ENCODE measurements around the gene HAPSTR1. TPM values are rescaled to one million over a fixed set of nuclear protein-coding genes. Genes with fewer than 3 reads are reported as not detected.

HAPSTR1 gene
- total and polyA plus RNA-seq, 2 of the 13 experiments (the other 11 are each of a cell fraction or from before 2014, with no cell fraction given), result 25.2 to 83.2 TPM

DNA sequence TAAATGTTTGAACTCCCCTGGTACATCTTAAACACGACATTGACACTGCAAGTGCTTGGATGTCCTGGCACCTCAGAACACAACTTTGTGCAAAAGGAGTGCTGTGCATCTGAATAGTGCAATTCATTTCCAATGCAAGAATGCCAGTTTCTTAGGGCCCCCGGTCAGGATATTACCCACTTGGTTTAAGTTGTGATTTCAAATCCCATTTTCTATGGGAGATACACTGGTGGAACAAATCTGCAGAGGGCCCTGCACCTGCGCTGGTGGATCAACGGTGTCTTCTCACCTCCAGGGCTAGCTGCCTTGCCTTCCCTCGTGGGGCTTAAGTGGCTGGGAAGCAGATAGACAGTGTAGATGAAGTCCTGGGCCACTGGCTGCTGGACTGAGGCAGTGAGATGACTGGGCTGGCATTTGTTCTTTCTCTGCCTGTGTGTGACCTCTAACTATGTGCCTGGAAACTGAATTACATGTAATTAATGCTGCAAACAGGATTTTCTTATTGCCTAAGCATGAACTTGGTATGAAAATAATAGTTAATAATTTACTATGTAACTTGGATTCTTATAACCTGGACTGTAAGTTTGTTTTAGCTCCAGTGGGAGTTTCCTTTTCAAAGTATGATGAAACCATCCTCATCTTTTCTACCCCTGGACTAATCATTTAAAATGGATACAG is 20.9 kb downstream of the HAPSTR1 start (continued):
- TF ChIP-seq RBFOX2 (IDR thresholded peaks at IDR 0.05; ENCODE audit: low read depth, low read length) (no peak), KAT8 (CRISPR knock-in tag; IDR thresholded peaks at IDR 0.05) (peak; percentile 35; the same call in 1 of the 2 replicates), NFKBIZ (CRISPR knock-in tag; IDR thresholded peaks at IDR 0.05) (no peak), GPN1 (CRISPR knock-in tag; IDR thresholded peaks at IDR 0.05; ENCODE audit: borderline replicate concordance) (no peak), ZNF30 (CRISPR knock-in tag; IDR thresholded peaks at IDR 0.05) (no peak), ZNF792 (CRISPR knock-in tag; IDR thresholded peaks at IDR 0.05) (no peak), FOXO1 (CRISPR knock-in tag; IDR thresholded peaks at IDR 0.05) (no peak), DMAP1 (CRISPR knock-in tag; IDR thresholded peaks at IDR 0.05) (no peak), TGIF2 (CRISPR knock-in tag; IDR thresholded peaks at IDR 0.05) (no peak), ZNF577 (CRISPR knock-in tag; IDR thresholded peaks at IDR 0.05; ENCODE audit: borderline replicate concordance, low read depth) (no peak), SSRP1 (CRISPR knock-in tag; IDR thresholded peaks at IDR 0.05) (peak; percentile 66; the same call in 1 of the 2 replicates), ATRX (CRISPR knock-in tag; IDR thresholded peaks at IDR 0.05; ENCODE audit: borderline replicate concordance) (no peak), REL (CRISPR knock-in tag; conservative IDR thresholded peaks at IDR 0.05) (no peak), POLR2AphosphoS2 (IDR thresholded peaks at IDR 0.05; ENCODE audit: low read depth, low read length) (peak; percentile 93; the same call in 1 of the 2 replicates), ZNF598 (CRISPR knock-in tag; IDR thresholded peaks at IDR 0.05; ENCODE audit: borderline replicate concordance) (0 out of 2 replicates have a peak, but pooled peaks have one; percentile 34), ZNF572 (CRISPR knock-in tag; IDR thresholded peaks at IDR 0.05) (no peak), SIN3B (IDR thresholded peaks at IDR 0.05; ENCODE audit: low read length) (no peak), DNMT1 (CRISPR knock-in tag; IDR thresholded peaks at IDR 0.05) (no peak), PTBP1 (IDR thresholded peaks at IDR 0.05; ENCODE audit: low read depth, low read length, poor library complexity, severe bottlenecking) (no peak), GATAD2A (CRISPR knock-in tag; IDR thresholded peaks at IDR 0.05) (peak; percentile 45; the same call in 1 of the 2 replicates)
- TF ChIP-seq, protein P1, sequence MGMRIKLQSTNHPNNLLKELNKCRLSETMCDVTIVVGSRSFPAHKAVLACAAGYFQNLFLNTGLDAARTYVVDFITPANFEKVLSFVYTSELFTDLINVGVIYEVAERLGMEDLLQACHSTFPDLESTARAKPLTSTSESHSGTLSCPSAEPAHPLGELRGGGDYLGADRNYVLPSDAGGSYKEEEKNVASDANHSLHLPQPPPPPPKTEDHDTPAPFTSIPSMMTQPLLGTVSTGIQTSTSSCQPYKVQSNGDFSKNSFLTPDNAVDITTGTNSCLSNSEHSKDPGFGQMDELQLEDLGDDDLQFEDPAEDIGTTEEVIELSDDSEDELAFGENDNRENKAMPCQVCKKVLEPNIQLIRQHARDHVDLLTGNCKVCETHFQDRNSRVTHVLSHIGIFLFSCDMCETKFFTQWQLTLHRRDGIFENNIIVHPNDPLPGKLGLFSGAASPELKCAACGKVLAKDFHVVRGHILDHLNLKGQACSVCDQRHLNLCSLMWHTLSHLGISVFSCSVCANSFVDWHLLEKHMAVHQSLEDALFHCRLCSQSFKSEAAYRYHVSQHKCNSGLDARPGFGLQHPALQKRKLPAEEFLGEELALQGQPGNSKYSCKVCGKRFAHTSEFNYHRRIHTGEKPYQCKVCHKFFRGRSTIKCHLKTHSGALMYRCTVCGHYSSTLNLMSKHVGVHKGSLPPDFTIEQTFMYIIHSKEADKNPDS (CRISPR knock-in tag; IDR thresholded peaks at IDR 0.05), result no peak
- TF ChIP-seq, protein P2, sequence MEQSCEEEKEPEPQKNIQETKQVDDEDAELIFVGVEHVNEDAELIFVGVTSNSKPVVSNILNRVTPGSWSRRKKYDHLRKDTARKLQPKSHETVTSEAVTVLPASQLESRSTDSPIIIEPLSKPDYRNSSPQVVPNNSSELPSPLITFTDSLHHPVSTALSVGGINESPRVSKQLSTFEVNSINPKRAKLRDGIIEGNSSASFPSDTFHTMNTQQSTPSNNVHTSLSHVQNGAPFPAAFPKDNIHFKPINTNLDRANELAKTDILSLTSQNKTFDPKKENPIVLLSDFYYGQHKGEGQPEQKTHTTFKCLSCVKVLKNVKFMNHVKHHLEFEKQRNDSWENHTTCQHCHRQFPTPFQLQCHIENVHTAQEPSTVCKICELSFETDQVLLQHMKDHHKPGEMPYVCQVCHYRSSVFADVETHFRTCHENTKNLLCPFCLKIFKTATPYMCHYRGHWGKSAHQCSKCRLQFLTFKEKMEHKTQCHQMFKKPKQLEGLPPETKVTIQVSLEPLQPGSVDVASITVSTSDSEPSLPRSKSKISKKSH (CRISPR knock-in tag; IDR thresholded peaks at IDR 0.05; ENCODE audit: borderline replicate concordance), result peak; percentile 45; the same call in 1 of the 2 replicates
- TF ChIP-seq, protein P3, sequence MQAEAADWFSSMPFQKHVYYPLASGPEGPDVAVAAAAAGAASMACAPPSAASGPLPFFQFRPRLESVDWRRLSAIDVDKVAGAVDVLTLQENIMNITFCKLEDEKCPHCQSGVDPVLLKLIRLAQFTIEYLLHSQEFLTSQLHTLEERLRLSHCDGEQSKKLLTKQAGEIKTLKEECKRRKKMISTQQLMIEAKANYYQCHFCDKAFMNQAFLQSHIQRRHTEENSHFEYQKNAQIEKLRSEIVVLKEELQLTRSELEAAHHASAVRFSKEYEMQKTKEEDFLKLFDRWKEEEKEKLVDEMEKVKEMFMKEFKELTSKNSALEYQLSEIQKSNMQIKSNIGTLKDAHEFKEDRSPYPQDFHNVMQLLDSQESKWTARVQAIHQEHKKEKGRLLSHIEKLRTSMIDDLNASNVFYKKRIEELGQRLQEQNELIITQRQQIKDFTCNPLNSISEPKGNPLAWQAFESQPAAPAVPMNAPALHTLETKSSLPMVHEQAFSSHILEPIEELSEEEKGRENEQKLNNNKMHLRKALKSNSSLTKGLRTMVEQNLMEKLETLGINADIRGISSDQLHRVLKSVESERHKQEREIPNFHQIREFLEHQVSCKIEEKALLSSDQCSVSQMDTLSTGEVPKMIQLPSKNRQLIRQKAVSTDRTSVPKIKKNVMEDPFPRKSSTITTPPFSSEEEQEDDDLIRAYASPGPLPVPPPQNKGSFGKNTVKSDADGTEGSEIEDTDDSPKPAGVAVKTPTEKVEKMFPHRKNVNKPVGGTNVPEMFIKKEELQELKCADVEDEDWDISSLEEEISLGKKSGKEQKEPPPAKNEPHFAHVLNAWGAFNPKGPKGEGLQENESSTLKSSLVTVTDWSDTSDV (CRISPR knock-in tag; IDR thresholded peaks at IDR 0.05), result no peak
- TF ChIP-seq, protein P4, sequence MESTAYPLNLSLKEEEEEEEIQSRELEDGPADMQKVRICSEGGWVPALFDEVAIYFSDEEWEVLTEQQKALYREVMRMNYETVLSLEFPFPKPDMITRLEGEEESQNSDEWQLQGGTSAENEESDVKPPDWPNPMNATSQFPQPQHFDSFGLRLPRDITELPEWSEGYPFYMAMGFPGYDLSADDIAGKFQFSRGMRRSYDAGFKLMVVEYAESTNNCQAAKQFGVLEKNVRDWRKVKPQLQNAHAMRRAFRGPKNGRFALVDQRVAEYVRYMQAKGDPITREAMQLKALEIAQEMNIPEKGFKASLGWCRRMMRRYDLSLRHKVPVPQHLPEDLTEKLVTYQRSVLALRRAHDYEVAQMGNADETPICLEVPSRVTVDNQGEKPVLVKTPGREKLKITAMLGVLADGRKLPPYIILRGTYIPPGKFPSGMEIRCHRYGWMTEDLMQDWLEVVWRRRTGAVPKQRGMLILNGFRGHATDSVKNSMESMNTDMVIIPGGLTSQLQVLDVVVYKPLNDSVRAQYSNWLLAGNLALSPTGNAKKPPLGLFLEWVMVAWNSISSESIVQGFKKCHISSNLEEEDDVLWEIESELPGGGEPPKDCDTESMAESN (CRISPR knock-in tag; conservative IDR thresholded peaks at IDR 0.05), result peak; percentile 65; the same call in 1 of the 2 replicates
